ENCODE results near the gene WDFY2. TPM values are rescaled to one million over a fixed set of nuclear protein-coding genes. Genes with fewer than 3 reads are reported as not detected.

WDFY2 gene
- total and polyA plus RNA-seq, 2 of the 13 experiments (the other 11 are each of a cell fraction or from before 2014, with no cell fraction given) = 22.6 to 27.0 TPM

DNA sequence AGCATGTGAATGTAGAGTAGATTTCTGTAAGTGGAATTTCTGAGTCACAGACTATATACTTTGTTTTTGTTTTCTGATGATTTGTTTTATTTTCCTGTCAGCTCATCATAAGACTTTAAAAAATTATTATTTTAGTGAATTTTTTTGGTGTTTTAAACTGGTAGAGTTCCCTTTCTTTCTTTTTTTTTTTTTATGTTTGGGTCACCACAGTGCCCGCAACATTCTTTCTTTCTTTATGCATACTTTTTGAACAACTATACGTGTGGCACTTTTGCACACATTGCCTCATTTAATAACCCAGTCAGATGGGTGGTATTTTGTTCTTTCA, 46.0 kb downstream of the WDFY2 start:
- in situ Hi-C loops (cut with HindIII; ENCODE audit: extremely low pct_ligation_motif_present, low pct_unique_long_range_greater_than_20kb) (no loop called here), intact Hi-C loops (cut with micrococcal nuclease; ENCODE audit: unreplicated experiment) (no loop called here)
- TF ChIP-seq ZNF792 (CRISPR knock-in tag; IDR thresholded peaks at IDR 0.05) (no peak), EHMT2 (IDR thresholded peaks at IDR 0.05; ENCODE audit: borderline replicate concordance, low read depth, low read length) (no peak), KLF12 (CRISPR knock-in tag; IDR thresholded peaks at IDR 0.05; ENCODE audit: borderline replicate concordance) (no peak), BHLHE40 (IDR thresholded peaks at IDR 0.05; ENCODE audit: low read length) (no peak), MIER2 (CRISPR knock-in tag; IDR thresholded peaks at IDR 0.05) (no peak), ZSCAN31 (CRISPR knock-in tag; IDR thresholded peaks at IDR 0.05; ENCODE audit: low read depth) (no peak), ATF7-NPFF (CRISPR knock-in tag; IDR thresholded peaks at IDR 0.05; ENCODE audit: low read depth) (no peak), ATRX (CRISPR knock-in tag; IDR thresholded peaks at IDR 0.05; ENCODE audit: borderline replicate concordance) (no peak), NFKBIZ (CRISPR knock-in tag; IDR thresholded peaks at IDR 0.05) (no peak)
- TF ChIP-seq, protein P1, sequence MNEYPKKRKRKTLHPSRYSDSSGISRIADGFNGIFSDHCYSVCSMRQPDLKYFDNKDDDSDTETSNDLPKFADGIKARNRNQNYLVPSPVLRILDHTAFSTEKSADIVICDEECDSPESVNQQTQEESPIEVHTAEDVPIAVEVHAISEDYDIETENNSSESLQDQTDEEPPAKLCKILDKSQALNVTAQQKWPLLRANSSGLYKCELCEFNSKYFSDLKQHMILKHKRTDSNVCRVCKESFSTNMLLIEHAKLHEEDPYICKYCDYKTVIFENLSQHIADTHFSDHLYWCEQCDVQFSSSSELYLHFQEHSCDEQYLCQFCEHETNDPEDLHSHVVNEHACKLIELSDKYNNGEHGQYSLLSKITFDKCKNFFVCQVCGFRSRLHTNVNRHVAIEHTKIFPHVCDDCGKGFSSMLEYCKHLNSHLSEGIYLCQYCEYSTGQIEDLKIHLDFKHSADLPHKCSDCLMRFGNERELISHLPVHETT (CRISPR knock-in tag; conservative IDR thresholded peaks at IDR 0.05) = no peak
- TF ChIP-seq, protein P2, sequence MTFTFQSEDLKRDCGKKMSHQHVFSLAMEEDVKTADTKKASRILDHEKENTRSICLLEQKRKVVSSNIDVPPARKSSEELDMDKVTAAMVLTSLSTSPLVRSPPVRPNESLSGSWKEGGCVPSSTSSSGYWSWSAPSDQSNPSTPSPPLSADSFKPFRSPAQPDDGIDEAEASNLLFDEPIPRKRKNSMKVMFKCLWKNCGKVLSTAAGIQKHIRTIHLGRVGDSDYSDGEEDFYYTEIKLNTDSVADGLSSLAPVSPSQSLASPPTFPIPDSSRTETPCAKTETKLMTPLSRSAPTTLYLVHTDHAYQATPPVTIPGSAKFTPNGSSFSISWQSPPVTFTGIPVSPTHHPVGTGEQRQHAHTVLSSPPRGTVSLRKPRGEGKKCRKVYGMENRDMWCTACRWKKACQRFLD (CRISPR knock-in tag; IDR thresholded peaks at IDR 0.05; ENCODE audit: borderline replicate concordance) = no peak
- Histone ChIP-seq H3K36me3 (replicated peaks in 1 of 2; ENCODE audit: control insufficient read depth in 1 of 2, insufficient read depth in 2 of 2, low read length in 2 of 2) (peaks cover 0 to 2% of the 10 kb centered on the region in 2 experiments; a peak in 2 of 5 replicates), H4K20me1 (ENCODE audit: insufficient read depth, low read length) (no peaks in the 10 kb centered on the region), H3K9ac (ENCODE audit: insufficient read depth, low read depth, low read length) (no peak overlapping the region), H3K4me2 (ENCODE audit: low read depth, low read length) (no peak overlapping the region), H3K9me3 (ENCODE audit: low read length) (no peaks in the 10 kb centered on the region), H3K4me1 (ENCODE audit: insufficient read depth, low read length) (peaks cover 66% of the 10 kb centered on the region), H3K79me2 (ENCODE audit: insufficient read depth, low read length) (peaks cover 82% of the 10 kb centered on the region), H3K27me3 (ENCODE audit: control insufficient read depth in 1 of 2, insufficient read depth in 2 of 2, low read length in 2 of 2) (no peaks in the 10 kb centered on the region), H3K27ac (ENCODE audit: extremely low read length, insufficient read depth, low read length) (no peak overlapping the region), H2AFZ (ENCODE audit: low read length) (no peak overlapping the region), H3K4me3 (replicated peaks in 1 of 3; ENCODE audit: insufficient read depth in 1 of 3, low read depth in 2 of 3, low read length in 3 of 3) (no peak overlapping the region)
- WGBS (ENCODE audit: low lambda C conversion rate) = 98% methylated on average over 2 of the region's 2 CpGs
- no peak for ATAC-seq
- FAIRE-seq = no peak
- ChIA-PET CTCF (ENCODE audit: low intra/inter-chr PET ratio, low total read pairs) (no interaction called here), POLR2A (interaction anchor here (1.3 kb wide), 1 partner anchor 177 kb away, joined by 3 read pairs; the partner anchor contains the start of gene INTS6)
- BruUV-seq (replicated peaks) = no TSS peak
- DNase-seq (ENCODE audit: low spot score) = no peak

Measured in HepG2 (cell line).